ENCODE measurements around the gene STARD3.
A peak's percentile ranks its signal among the peaks of the same experiment; 100 is the strongest.

STARD3 gene

DNA sequence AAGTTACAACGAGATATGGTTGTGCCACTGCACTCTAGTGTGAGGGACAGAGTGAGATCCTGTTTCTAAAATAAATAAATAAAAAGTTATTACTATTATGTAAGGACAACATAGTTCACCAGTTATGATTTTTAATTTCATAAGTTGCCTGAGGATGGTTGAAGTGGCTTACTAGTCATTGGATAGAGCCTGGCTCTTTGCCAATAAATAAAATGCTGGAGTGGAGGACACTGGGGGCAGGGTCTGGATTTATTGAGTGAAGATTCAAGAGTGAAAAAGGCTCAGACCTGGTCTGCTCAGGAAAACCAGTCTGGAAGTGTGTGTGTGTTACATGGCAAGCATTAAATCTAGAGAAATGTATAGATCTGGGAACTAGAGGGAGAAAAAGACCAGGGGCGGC is 2.1 kb downstream of the STARD3 start:
- DNase-seq = no peak

DNA sequence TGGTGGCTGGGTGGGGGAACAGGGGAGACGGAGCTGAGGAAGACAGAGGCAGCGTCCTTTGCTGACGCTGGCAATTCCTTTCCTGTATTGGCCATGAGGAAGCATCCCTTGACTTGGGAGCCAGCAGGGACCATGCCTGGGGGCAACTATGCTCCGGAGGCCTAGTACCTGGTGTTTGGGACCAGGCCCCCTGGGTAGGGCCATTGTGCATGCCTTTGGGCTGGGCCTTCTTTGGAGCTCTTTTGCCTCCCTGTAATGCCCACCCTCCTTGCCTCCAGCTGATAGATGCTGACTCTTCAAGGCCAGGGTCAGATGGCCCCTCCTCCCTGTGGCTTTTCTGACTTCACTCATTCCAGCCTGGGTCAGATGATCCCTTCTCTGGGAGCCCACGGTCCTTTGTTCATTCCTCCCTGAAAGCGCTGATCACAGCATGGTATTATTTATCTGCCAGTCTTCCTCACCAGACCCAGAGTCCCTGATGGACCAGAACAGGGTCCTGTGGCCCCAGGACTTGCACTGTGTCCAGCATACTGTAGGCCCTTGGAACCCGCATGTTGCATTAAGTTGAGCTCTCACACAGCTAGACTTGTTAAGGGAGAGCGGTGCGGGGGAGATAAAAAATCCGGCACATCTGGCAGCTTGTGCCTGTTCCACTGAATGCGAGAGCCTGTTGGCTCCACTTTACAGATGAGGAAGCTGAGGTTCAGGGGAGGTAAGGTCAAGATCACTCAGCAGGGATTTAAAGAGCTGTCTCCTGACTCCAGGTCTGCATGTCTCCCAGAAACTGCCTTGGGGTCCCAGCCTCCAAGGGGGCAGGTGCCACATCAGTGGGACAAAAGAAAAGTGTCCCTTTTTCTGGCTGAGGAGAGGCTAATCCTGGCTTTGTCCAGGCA is 2.9 kb downstream of the STARD3 start:
- no peak for DNase-seq

DNA sequence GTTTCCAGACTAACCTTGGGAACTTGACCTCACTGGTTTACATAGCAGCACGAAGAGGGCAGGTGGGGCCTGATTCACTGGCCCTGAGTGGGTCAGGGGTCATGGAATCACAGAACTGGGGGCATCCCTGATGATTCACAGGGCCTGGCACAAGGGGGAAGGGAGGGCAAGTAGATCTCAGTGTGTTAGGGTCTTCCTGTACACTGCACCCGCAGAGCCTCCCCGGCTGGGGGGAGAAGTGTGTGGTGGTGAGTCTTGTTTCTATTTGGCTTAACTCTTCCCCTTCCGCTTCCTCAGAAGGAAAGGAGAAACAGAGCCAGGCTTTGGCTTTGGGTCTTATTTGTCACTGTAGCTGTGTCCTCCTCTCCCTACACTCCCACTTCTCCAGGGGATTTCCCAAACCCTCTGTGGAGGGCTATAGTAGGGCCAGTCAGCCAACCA is 3.7 kb downstream of the STARD3 start:
- DNase-seq = peak; percentile 57 to 62

DNA sequence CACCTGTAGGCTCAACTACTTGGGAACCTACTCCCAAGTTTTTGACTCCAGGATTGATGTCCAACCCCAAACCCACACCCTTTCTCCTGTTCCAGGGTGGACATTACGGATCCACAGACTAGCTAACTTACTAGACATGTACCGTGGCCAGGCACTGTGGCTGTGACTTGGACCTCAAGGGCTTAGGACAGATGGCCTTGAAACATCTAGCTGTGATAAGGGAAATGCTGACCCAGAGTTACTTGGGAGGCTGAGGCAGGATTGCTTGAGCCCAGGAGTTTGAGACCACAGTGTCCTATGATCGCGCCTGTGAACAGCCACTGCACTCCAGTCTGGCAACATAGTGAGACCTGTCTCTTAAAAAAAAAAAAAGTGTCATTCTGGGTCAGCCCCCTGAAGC is 4.2 kb downstream of the STARD3 start:
- no peak for DNase-seq

DNA sequence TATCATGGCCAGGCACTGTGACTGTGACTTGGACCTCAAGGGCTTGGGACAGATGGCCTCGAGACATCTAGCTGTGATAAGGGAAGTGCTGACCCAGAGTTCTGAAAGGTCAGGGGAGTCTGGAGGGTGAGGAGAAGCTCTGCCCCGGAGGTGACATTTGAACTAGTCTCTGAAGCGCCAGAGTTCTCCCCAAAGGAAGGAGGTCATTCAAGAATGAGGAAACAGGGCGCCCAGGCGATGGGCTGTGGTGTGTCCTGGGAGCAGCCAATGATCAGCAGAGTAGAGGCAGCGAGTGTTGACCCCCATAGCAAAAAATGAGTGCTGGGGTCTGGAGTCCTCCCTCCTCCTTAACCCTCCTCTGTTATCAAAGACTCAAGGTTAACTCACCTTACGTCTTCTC is 4.9 kb downstream of the STARD3 start:
- DNase-seq = peak; percentile 51 to 57

DNA sequence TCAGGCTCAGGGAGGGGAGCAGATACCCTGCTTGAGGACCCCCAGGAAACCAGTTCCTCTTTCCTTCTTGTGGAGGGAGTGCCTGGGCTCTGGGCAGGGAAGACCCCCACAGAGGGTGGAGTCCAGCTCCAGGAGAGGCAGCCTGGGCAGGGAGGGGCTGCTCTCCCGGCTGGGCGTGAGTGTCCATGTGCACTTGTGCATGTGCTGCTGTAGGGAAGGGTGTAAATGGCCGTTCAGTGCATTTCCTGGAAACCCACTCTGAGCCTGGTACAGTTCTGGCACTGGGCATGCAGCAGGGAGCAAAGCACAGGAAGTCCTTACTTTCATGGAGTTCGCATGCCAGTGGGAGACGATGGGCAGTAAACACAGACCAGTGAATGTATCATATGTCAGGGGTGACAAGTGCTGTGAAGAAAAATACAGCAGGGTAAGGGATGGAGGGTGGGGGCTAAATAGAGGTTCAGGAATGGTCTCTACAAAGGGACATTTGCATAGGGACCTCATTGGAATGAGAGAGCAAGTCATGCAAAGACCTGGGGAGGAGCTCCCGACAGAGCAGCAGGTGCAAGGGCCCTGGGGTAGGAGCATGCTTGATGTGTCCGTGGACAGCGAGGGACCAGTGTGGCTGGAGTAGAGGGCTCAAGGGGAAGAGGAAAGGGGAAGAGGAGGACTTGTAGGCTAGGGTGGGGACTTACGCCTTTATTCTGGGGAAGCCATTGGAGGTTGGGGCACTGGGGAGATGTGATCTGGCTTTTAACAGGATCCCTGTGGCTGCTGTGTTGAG is 5.5 kb downstream of the STARD3 start:
- no peak for DNase-seq

DNA sequence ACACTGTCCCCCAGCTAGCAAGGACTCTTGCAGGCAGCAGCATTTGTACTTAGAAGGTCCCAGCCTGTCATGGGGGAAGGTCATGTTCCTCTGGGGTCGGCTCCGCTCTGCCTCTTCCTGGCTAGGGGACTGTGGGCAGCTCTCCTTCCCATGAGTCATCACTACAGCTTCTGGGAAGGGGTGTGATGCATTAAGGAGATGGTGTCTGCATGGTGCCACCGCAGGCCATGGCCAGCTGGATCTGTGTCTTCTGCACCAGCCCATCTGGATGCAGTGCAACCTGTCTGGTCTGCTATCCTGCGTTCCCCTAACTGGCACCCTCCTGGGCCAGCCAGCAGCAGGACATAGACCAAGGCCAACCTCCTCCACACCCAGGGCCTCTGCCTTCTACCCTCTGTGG is 6.3 kb downstream of the STARD3 start:
- no peak for DNase-seq

DNA sequence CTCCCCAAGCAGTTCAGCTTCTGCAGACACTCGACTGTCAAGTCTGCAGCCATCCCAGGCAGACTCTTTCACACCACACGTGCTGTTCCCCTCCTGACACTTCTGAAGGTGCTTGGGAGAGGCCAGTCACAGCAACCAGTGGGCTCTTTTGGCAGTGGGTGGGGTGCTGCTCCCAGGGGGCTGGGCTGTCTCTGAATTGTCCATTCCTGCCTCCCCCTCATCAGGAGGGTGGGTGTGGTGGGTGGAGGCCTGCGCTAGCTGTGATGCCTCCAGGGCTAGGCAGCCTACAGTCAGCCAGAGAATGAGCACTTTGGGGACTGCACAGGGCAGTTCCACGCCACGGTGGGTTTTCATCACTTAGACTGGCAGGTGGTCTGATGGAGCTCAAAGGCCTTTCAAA is 10.3 kb downstream of the STARD3 start:
- DNase-seq = no peak

DNA sequence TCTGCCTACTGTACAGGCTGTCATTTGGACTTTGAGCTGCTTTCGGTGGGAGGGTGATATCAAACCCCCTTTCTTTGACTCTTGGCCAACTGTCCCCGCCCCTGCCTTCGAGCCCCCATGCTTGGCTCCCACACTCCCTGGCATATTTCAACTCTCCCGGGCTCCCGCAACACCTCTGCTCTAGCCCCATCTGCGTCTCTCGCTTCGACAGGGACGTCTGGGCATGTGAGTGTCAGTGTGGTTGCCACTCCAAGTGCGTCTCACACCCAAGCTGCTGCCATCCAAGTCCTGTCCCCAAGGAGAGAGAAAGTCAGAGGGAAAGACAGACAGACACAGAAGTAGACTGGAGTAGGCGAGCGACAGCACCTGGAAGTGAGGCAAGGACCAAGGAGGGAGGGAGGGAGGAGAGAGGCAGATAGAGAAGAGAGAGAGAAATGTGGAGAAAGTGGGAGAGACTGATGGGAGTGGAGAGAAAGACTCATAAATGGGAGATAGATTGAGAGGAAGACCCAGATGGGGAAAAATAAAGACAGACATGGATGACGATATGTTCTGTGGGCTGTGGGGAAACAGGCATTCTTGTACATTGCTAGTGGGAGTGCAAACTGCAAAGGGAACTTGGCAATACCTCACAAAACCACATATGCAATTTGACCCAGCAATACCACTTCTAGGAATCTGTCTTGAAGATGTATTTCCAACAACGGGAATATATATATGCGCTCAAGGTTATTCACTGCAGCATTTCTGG is 11.8 kb downstream of the STARD3 start:
- peak; percentile 65 to 67 for DNase-seq

DNA sequence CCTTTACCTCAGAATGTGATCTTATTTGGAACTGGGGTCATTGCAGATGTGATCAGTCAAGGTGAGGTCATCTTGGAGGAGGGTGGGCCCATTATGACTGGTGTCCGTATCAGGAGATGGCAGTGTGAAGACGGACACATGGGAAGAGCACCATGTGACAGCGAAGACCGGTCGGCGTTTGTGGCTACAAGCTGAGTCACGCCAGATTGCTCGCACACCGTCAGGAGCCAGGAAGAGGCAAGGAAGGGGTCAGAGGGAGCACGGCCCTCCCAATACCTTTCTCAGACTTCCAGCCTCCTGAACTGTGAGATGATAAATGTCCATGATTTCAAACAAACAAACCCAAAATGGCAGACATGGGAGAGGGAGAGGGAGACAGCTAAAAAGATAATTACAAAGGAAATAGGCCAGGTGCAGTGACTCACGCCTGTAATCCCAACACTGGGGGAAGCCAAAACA is 13.2 kb downstream of the STARD3 start:
- peak in 1 of 2 donors; percentile 5 for DNase-seq

DNA sequence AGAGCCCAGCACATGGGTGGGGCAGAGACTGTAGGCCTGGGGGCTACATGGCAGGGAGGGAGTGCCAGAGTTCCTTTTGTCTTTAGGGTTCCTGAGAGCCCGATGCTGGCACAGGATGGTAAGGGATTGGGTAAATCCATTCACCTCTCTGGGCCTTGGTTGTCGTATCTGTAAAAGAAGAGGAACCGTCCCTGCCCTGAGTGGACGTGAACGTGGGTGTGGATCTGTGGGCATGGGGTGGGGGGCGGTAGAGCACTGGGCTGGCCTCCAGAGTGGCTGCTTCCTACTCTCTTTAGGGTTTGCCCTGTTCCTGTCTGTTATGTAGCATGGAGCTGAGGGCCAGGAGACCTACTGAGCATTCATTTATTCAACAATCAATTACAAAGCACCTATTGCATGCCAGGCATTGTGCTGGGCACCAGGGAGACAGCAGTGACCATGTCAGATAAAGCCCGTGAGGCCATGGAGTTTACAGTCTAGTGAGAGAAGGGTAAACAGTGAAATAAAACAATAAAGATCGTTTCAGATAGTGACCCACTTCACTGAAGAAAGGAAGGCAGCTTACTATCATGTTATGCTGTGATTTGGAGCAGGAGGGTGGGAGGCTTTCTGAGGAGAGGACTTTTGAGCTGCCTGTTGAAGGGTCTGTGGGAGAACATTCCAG is 15.1 kb downstream of the STARD3 start:
- no peak for DNase-seq

DNA sequence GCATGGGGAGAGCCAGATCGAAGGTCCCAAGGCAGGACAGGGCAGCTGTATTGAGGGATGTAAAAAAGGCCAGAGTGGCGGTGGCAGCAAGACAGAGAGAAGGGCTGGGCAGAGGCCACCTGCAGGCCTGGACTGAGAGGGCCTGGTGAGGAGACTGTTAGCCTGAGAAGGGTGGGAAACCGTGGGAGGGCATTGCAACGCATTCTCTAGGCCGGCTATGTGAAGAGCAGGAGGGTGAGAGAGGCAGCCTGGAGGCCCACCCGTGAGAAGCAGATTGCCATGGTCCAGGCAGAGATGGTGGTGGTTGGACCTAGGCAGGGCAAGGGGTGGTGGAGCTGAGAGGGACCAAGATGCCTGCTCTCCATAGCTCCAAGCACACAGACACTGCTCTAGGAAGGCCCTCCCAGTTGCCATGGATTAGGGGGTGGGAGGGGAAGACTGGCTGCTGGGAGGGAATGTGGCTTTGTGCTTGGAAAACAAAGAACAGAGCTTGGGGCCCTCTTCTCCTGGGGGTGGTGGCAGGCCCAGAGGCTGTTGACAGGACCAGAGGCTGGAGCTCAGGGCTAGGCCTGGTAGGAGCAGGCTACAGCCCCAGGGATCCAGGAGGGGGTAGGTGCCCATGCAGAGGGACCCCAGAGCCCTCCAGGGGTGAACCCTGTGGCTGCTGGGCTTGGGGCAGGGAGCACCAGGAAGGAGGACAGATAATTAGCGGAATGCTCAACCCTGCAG is 15.8 kb downstream of the STARD3 start:
- no peak for DNase-seq

DNA sequence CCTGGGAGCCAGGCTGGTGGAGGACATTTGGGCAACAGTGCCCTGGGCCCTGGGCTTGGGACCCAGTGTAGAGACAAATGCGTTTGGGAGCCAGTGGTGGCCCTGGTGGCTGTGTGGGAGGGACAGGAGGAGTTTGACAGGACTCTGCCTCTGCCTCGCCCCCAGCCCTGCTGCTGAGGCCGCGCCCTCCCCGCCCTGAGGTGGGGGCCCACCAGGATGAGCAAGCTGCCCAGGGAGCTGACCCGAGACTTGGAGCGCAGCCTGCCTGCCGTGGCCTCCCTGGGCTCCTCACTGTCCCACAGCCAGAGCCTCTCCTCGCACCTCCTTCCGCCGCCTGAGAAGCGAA is 16.3 kb downstream of the STARD3 start:
- no peak for DNase-seq

DNA sequence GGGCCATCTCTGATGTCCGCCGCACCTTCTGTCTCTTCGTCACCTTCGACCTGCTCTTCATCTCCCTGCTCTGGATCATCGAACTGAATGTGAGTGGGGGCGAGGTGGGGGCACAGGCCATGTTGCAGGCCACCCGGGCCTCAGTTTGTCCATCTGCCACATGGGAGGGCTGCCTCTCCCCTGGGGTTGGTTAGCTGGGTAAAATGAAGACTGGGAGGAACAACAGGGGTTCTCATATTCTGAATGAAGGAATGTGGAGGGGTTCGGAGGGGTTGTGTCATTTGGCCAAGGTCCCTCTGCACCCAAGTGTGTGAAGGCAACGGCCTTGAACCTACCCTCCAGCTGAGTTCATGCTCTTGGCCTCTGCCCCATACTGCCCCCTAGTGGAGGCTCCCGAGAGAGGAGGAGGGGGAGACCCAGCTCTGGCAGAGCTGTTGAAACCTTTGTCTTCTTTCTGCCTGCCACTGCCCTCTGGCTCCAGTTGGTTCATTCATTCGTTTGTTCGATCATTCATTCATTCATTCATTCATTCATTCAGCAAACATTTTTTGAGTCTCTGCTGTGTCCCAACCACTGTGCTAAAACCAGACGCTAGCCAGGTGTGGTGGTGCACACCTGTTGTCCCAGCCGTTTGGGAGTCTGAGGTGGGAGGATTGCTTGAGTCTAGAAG is 16.9 kb downstream of the STARD3 start:
- peak; percentile 44 to 90 for DNase-seq

DNA sequence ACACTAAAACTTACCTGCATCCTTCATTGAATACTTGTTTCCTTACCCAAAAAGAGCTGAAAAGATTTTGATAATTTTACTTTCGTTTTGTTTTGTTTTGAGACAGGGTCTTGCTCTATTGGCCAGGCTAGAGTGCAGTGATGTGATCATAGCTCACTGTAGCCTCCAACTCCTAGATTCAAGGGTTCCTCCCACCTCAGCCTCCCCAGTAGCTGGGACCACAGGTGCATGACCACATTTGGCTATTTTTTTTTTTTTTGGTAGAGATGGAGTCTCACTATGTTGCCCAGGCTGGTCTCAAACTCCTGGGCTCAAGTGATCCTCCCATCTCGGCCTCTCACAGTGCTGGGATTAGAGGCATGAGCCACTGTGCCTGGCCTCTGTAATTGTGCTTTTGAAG is 18.2 kb downstream of the STARD3 start:
- no peak for DNase-seq

DNA sequence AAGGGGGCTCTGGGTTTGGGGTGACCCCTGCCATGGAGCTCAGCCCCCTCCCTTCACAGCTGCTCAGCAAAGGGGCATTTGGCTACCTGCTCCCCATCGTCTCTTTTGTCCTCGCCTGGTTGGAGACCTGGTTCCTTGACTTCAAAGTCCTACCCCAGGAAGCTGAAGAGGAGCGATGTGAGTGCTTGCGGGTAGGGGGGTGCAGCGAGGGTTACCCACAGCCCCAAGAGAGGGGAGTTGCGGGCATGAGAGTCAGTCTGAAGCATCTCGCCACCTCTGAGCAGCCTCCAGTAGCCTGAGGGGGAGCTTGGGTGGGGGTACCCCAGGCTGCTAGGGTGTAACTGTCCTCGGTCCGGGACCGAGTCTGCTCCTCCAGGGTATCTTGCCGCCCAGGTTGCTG is 21.4 kb downstream of the STARD3 start:
- DNase-seq = no peak

DNA sequence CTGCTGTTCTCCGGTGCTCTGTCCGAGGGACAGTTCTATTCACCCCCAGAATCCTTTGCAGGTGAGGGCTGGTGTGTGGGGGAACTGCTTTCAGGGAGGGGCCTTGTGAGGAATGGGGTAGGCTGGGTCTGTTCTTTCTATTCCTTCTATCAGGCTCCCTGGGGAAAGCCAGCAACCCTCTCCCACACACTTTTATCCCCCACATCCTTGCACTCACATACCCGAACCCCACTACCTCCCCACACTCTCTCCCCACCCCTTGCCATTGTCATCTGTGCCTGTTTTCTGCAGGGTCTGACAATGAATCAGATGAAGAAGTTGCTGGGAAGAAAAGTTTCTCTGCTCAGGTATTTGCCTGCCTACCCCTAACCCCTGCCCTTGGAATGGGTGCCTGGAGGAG is 21.8 kb downstream of the STARD3 start:
- no peak for DNase-seq

DNA sequence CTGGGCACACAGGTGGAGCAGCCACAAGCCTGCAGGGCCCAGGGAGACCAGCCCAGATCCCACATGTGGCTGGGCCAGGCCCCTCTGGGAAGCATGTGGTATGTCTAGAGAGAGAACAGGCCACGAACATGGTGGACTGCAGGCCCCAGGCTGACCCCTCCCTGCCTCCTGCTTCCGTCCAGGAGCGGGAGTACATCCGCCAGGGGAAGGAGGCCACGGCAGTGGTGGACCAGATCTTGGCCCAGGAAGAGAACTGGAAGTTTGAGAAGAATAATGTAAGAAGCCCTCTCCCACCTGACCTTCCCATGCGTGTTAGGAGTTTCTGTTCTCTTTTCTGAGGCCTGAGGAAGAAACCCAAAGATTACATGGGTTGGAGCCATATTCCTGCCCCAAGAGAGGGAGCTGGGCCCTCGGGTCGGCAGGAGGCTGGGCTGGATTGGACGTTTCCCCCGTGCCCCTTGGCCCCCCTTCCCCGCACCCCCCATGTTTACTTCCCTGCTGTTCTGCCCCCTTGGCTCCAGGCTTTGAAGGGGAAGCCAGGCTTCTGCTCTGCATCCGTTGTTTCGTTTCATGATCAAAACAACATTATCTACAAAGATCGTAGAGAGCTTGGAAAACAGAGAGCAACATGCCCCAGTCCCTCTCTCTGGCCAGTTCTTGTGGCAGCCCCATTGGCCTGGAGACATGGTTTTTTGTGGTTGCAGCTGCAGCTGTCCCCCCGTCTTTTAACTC is 22.5 kb downstream of the STARD3 start:
- peak in 1 of 2 donors; percentile 36 for DNase-seq

DNA sequence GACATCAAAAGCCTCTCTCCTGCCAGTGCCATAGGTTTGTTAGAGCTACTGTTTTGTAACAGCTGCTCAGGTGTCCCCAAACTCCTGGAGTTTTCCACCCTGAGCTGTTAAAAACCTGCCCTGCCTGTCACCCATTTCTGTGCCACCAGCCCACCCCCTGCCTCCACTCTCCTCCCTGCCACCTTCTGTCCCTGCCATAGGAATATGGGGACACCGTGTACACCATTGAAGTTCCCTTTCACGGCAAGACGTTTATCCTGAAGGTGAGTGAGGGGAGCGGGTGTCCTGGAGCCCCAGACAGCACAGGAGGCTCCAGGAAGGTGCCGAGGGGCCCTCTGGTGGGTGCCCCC is 23.0 kb downstream of the STARD3 start:
- no peak for DNase-seq

DNA sequence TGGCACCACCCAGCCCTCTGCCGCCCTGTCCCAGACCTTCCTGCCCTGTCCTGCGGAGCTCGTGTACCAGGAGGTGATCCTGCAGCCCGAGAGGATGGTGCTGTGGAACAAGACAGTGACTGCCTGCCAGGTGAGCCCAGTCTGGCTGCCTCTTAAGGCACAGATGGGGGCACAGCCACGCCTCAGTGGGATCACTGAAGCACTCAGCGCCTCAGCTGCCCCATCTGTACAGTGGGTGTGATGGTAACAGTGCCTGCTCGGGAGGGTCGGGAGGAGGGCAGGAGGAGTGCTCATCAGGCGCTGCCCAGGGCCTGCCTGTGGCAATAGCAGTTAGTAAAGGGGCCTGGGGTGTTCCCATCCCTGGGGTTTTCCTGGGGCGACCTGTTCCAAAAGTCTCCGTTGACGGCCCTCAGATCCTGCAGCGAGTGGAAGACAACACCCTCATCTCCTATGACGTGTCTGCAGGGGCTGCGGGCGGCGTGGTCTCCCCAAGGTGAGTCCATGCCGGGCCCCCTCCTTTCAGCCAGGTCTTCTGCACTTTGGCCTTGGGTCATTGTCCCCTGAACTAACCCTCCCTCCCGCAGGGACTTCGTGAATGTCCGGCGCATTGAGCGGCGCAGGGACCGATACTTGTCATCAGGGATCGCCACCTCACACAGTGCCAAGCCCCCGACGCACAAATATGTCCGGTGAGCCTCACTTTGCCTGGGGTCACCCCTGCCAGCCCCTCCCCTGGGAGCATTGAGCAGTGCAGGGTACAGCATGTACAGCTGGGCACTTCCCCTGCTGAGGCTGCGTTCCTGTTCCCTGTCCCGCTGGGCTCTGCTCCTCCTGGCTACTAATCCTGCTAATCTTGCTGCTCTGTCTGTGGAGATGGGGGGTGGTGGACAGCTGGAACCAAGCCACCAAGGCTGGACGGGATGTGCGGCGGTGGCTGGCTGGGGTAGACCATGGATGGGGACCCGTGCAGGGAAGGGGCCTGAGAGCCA is 23.7 kb downstream of the STARD3 start:
- no peak for DNase-seq
